GM18867 (cell line): ENCODE results near the gene ABCC4.

Experiments
- ATAC-seq: cut with Tn5 transposase; IDR thresholded peaks from one replicate; pipeline ENCODE4 v1.9.1; 2021; ENCODE audit warnings: mild to moderate bottlenecking, moderate library complexity; ENCODE audit not compliant: unreplicated experiment

ABCC4 gene

DNA sequence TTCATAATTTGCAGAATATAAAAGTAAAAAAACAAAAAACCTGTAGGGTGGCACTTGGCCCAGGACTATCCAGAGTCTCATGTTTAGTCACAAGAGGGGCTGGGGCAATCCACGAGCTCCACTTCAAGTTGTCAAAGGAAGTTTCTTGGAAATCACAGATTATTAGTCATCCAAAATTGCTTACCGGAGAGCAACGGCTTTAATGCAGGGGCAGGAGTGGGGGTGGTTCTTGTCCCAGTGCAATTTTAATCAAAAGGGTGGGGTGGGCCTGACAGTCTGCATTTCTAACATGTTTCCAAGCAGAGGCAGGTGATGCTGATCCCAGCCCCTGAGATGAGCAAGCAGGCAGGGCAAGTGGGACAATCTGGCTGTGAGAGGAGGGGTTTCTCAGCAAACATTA lies 233.9 kb downstream of the ABCC4 start:
- no peak for ATAC-seq

- ATAC-seq, result no peak
Observed at GRCh38 chr13:95060014-95060519, 241.2 kb downstream of the ABCC4 start.

DNA sequence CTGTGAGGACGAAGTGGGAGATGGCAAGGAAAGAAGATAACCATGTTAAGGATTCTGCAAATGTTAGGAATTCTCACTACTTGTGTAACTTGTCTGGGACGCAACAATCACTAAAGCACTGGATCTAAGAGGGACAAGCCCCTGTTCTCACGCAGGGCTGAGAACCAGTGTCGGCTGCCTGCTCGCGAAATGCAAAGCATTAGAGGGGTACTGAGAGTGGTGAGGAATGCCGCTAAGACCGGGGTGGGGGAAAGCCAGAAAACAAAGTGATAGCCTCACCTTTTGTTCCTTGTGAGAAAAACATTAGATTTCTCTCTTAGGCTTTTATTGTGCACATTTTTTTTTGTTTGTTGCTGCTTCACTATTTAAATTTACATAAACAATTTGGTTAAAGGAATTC lies 241.9 kb downstream of the ABCC4 start:
- ATAC-seq, result no peak

DNA sequence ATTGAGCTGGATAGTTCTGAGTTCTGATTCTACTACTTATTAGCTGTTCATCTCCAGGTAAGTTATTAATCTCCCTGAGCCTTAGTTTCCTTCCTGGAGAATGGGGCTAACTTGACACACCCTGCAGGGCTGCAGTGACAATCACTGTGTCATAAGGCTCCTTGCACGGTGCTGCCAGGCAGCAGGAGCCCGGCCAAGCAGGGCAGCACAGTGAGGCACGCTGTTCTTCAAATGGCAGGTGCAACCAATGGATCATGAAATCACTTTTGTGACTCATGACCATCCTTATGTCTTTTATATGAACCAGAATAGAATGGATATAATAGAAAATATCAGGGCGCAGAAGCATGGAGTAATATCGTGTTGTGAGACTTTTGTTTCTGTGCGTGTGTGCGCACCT lies 242.6 kb downstream of the ABCC4 start:
- no peak for ATAC-seq

- ATAC-seq, result no peak
Observed at GRCh38 chr13:95056266-95056665, 245.0 kb downstream of the ABCC4 start.

DNA sequence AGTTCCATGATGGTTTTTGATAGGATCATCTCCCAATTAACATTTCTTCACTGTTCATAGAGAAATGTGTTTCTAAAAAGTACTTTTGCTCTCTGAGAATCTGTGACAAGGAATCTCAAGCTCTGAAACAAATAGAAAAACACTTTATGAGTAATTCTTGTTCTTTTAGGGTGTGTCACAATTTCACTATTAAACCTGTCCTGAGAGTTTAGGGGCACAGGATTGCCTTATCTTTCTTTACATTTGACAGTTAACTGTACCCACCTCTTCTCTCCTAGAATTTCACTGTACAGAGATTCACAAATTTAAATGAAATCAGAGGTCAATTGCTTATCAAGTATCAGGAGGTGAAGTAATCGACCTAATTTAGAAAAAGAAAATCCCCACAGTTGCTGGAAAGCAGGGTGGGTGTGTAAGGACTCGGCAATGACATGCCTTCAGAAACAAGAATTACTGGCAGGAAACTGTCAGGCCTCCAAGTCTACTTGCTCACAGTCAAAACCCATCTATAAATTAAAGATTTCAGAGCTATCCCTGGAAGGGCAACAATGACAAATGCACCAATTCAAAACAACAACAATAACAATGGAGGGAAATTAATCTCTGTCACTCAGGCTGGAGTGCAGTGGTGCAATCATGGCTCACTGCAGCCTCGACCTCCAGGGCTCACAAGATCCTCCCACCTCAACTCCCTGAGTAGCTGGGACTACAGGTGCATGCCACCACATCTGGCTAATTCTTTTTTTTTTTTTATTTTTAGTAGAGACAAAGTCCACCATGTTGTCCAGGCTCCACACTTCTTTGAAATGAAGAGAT lies 250.2 kb downstream of the ABCC4 start:
- peak; percentile 61 for ATAC-seq

GRCh38 chr13:95049772-95050171 lies 251.5 kb downstream of the ABCC4 start:
- no peak for ATAC-seq

DNA sequence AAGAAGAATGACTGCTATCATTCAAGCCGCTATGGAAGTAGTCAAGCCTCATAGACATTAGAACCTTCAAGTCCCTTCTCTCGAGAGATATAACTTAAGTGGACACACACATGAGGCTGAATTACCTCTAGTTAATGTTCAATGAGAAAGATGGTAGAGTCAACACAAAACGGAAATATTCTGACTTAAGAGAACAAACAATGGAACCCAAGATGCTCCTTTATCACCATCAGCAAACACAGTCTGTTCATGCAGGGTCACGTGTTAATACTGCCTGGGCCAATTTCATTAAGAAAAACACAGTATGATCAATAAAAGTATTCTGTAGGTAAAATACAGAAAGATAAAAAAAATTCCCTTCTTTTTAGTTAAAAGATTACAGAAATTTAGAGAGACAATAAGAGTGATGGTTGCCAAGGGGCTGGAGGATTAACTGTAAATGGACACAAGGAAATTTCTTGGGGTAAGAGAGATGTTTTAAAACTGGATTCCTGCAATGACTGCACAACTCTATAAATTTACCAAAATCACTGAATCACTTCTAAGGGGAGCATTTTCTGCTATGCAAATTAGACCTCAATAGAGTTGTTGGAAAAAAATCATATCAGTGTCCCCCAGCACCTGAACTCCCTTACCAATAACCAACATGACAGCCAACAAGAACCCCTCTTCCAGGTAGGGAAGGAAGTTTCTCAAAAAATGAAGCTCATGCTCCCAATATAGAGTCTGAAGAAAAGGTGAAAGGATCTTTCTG lies 256.6 kb downstream of the ABCC4 start:
- no peak for ATAC-seq

- no peak for ATAC-seq
Observed at GRCh38 chr13:95039415-95039814, 261.8 kb downstream of the ABCC4 start.

DNA sequence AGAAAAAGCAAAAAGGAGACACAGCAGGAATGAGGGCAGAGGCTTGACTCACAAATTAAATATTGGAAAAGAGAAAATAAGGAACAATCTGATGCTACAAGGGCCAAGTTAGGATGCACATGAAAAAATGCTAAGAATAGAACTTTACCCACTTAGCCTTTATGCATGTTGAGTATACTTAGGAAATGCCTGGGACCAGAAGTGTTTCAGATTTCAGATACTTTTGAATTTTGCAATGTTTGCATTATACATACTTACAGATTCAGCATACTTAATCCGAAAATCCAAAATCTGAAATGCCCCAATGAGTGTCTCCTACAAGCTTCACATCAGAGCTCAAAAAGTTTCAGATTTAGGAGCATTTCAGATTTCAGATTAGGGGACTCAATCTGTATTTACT lies 262.3 kb downstream of the ABCC4 start:
- no peak for ATAC-seq

- no peak for ATAC-seq
Observed at GRCh38 chr13:95035311-95036109, 265.7 kb downstream of the ABCC4 start.

- ATAC-seq, result peak; percentile 82
Observed at GRCh38 chr13:95033890-95034289, 267.4 kb downstream of the ABCC4 start.

- no peak for ATAC-seq
Observed at GRCh38 chr13:95032121-95032520, 269.1 kb downstream of the ABCC4 start.

- ATAC-seq, result no peak
Observed at GRCh38 chr13:95030821-95031343, 270.4 kb downstream of the ABCC4 start.

GRCh38 chr13:95027638-95028037 lies 273.6 kb downstream of the ABCC4 start:
- ATAC-seq, result no peak

DNA sequence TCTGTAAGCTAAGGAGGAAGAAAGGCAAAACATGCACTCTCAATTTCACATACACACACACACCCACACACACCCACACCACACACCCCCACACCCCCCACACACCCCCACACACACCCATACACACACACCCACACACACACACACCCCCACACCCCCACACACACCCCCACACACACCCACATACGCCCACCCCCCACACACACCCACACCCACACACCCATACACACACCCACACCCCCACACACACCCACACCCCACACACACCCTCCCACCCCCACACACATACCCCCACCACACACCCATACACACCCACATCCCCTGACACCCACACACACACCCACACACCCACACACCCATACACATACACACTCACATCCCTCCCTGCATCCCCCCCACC lies 276.1 kb downstream of the ABCC4 start:
- ATAC-seq, result no peak

GRCh38 chr13:95023405-95023804 lies 277.8 kb downstream of the ABCC4 start:
- no peak for ATAC-seq

DNA sequence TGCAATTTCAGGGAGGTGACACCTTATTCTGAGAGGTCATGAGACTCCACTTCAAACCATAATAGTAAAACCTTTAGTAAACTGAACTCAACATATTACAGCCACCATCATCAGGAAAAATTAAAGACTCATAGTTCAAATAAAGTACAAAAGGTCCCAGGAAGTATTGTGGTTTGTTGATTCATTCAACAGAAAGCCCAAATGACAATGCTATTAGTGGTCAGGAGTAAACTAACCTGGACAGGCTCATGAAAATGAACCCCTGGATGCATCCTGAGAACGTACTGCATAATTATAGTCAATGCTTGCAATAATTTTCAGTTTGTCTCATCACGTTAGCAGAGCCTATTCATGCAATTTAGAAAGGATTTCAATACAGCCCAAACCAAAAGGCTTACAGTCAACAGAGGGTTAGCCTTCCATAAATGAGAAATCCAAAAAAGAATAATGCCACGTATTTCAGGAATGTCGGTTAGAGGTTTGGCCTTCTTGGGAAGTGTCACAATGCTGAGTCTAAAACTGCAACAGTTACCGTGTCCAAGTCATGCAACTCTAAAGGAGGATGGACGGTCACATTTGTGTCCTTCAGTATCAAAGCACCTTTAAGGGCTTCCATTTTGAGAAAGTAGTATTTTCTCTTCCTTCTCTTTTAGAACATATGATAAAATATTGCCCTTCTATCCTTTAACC lies 280.8 kb downstream of the ABCC4 start:
- ATAC-seq, result no peak

- ATAC-seq, result no peak
Observed at GRCh38 chr13:95019886-95020285, 281.4 kb downstream of the ABCC4 start.

DNA sequence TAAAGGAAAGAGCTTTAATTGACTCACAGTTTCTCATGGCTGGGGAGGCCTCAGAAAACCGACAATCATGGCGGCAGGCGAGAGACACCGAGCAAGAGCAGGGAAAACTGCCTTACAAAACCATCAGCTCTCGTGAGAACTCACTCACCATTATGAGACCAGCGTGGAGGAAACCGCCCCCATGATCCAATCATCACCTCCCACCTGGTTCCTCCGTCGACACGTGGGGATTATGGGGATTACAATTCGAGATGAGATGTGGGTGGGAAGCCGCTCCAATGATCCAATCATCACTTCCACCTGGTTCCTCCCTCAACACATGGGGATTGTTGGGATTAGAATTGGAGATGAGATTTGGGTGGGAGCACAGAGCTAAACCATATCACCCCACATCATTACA lies 293.9 kb downstream of the ABCC4 start:
- no peak for ATAC-seq
